Posterior cingulate gyrus (tissue), 11 donors: Measurements from ENCODE around the gene SPATS2L.

ENCODE experiments used
- DNase-seq, 10 donors: peaks; one replicate each; pipeline versions ENCODE4 v3.0.0 to v3.0.0-alpha.2; 2020 to 2021; ENCODE audit warnings: mixed read lengths in 3 of 10
- intact Hi-C: fragments of 100-400 bp; cut with DNase I; formaldehyde crosslinking; loops from one replicate; pipeline ENCODE4 v1.15.1; 2023

The SPATS2L gene

GRCh38 chr2:200403814-200404213, 97.3 kb downstream of the SPATS2L start:
- intact Hi-C loops: no loop called here
- DNase-seq: no peak

GRCh38 chr2:200404615-200405014, 98.1 kb downstream of the SPATS2L start:
- no peak for DNase-seq
- intact Hi-C loops: no loop called here

GRCh38 chr2:200405599-200406298, 99.3 kb downstream of the SPATS2L start:
- DNase-seq: no peak

GRCh38 chr2:200406379-200406778, 99.9 kb downstream of the SPATS2L start:
- no peak for DNase-seq
- intact Hi-C loops: no loop called here

More at GRCh38 chr2:200405599-200406298, 99.3 kb downstream of the SPATS2L start:
- intact Hi-C loops: no loop called here

- intact Hi-C loops: no loop called here
- DNase-seq: no peak
Measured at GRCh38 chr2:200408428-200409316, 102.2 kb downstream of the SPATS2L start.

GRCh38 chr2:200411831-200412230, 105.3 kb downstream of the SPATS2L start:
- intact Hi-C loops: no loop called here
- no peak for DNase-seq

GRCh38 chr2:200414367-200414766, 107.9 kb downstream of the SPATS2L start:
- intact Hi-C loops: no loop called here
- DNase-seq: no peak

- intact Hi-C loops: no loop called here
- DNase-seq: no peak
Measured at GRCh38 chr2:200415455-200415854, 109.0 kb downstream of the SPATS2L start.

GRCh38 chr2:200416878-200417277, 110.4 kb downstream of the SPATS2L start:
- no peak for DNase-seq

GRCh38 chr2:200417366-200417765, 110.9 kb downstream of the SPATS2L start:
- DNase-seq: no peak
- intact Hi-C loops: no loop called here

More at GRCh38 chr2:200416878-200417277, 110.4 kb downstream of the SPATS2L start:
- intact Hi-C loops: no loop called here

GRCh38 chr2:200418399-200418798, 111.9 kb downstream of the SPATS2L start:
- no peak for DNase-seq
- intact Hi-C loops: no loop called here

- intact Hi-C loops: no loop called here
Measured at GRCh38 chr2:200419325-200419724, 112.8 kb downstream of the SPATS2L start.

GRCh38 chr2:200421270-200421669, 114.8 kb downstream of the SPATS2L start:
- intact Hi-C loops: no loop called here
- DNase-seq: no peak

More at GRCh38 chr2:200419325-200419724, 112.8 kb downstream of the SPATS2L start:
- no peak for DNase-seq

GRCh38 chr2:200422071-200422470, 115.6 kb downstream of the SPATS2L start:
- DNase-seq: no peak
- intact Hi-C loops: no loop called here

- DNase-seq: no peak
- intact Hi-C loops: no loop called here
Measured at GRCh38 chr2:200422532-200423261, 116.2 kb downstream of the SPATS2L start.

- no peak for DNase-seq
- intact Hi-C loops: no loop called here
Measured at GRCh38 chr2:200423541-200423940, 117.0 kb downstream of the SPATS2L start.

GRCh38 chr2:200425026-200425821, 118.7 kb downstream of the SPATS2L start:
- no peak for DNase-seq
- intact Hi-C loops: no loop called here

- intact Hi-C loops: no loop called here
Measured at GRCh38 chr2:200426754-200427153, 120.3 kb downstream of the SPATS2L start.

GRCh38 chr2:200428961-200429665, 122.6 kb downstream of the SPATS2L start:
- intact Hi-C loops: no loop called here
- no peak for DNase-seq

More at GRCh38 chr2:200426754-200427153, 120.3 kb downstream of the SPATS2L start:
- no peak for DNase-seq
